ENCODE results near the gene OBSCN.
"Not testable (repeated sequence)": the region's sequence is repeated elsewhere in the genome, so short reads cannot be mapped to it uniquely, and the experiment has no call there.

Gene OBSCN

DNA sequence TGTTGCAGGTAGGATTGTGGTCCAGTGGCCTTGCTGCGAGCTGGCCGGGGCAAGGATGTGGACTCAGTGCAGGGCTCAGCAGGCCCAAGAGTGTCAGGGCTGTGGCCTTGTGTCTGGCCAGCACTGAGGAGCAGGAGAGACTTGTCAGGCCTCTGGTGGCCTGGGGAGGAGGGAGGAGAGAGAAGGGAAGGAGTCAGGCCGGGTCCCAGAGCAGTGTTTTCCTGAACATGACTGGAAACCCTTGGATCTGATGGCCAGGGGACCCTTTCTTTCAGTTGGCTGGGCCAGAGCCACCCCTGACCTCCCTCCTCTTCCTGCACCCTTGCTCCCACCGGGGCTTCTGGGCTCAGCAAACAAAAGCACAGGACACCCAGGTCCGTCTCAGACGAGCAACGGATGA, 37.2 kb upstream of the OBSCN start:
- DNase-seq = no peak

DNA sequence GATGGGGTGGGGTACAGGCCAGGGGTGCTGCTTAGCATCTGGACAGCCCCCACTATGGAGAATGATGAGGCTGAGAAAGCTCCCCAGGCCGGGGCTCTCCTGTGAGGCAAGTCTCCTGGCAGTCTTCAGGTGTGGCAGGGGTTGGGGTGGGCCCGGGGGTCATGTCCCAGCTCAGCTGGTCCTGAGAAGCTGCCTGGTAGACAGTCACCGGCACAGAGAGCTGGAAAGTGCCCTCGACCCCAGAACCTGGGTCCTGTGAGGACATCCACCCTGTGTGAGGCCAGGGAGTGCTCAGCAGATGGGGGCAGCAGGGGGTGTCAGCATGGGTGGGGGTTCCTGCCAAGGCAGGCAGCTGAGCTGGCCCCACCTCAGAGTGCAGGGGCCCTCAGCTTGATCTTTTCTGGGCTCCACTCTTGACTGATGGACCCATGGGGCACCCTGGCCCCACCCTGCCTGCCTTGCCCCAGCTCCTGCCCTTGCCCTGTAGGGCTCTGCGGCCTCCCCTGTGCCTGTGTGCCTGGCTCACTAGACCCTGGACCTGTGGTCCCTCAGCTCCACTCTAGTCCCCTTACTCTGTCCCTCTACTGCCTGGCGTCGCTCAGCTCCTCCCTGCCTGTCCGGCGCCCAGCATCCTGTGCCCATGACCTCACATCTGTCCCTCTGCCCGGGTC, 36.5 kb upstream of the OBSCN start:
- DNase-seq = no peak

DNA sequence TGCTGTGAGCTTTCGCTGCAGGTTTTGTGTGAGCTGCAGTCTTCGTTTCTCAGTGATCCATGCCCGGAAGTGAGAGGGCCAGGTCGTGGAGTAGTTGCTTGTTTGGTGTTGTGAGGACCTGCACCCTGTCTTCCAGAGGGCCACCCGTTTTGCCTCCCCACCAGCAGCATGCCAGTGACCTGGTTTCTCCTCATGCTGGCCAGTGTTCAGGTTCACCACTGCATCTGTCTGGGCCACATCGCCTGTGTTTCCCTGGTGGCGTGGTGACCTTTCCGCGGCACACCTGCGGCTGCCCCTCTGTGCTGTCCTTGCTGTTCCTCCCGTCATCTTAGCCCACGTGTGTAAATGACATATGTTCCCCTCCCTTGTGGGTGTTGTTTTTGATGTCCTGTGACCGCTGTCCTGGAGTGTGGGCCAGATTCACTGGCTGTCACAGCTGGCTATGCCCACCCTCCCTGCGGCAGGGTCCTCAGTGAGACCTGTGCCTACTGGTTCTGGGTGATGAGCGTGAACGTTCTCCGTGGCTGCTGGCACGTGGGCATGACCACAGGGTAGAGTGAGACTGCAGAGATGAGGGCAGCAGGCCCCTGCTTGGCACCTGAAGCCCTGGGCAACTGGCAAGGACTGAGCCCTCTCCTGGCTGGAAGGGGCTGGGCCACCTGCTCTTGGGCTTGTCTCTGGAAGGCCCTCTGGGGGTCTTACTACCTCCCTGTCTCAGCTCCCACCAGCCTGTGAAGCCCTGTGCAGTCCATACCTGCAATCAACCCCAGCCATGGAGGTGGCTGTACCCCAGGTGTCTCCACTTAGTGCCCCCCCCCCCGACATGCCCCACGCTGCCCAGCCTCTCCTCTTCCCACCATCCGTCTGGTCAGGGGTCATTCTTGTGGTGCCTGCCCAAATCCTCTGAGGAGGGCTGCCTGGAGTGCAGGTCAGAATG, 35.0 kb upstream of the OBSCN start:
- DNase-seq = no peak

DNA sequence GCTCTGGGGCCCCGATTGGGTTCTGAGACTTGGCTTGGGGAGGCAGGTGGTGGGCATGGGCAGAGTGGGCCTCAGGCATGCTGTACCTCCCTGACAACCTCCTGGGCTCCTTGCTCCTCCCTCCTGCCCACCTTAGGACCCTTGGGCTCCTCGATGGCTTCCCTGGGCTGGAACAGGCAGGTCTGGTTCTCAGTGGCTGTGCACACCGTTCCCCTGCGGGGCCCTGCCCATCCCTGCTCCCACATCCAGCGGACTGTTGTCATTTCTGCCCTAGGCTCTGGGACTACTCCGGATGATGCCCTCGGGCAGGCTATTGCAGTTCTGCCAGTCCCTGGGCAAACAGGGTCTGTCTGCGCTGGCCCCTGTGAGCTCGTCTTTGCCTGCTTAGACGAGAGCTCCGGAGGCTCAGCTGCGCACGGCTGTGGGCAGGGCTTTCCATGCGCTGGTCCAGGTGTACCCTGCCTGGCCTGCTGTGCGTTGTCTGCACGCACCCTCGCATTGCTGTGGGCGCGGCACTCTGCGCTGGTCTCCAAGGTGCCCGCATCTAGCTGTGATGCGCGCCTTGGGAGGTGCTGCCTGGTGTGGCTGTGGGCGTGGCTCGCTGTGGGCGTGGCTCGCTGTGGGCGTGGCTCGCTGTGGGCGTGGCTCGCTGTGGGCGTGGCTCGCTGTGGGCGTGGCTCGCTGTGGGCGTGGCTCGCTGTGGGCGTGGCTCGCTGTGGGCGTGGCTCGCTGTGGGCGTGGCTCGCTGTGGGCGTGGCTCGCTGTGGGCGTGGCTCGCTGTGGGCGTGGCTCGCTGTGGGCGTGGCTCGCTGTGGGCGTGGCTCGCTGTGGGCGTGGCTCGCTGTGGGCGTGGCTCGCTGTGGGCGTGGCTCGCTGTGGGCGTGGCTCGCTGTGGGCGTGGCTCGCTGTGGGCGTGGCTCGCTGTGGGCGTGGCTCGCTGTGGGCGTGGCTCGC, 34.0 kb upstream of the OBSCN start:
- not testable (repeated sequence) for DNase-seq

DNA sequence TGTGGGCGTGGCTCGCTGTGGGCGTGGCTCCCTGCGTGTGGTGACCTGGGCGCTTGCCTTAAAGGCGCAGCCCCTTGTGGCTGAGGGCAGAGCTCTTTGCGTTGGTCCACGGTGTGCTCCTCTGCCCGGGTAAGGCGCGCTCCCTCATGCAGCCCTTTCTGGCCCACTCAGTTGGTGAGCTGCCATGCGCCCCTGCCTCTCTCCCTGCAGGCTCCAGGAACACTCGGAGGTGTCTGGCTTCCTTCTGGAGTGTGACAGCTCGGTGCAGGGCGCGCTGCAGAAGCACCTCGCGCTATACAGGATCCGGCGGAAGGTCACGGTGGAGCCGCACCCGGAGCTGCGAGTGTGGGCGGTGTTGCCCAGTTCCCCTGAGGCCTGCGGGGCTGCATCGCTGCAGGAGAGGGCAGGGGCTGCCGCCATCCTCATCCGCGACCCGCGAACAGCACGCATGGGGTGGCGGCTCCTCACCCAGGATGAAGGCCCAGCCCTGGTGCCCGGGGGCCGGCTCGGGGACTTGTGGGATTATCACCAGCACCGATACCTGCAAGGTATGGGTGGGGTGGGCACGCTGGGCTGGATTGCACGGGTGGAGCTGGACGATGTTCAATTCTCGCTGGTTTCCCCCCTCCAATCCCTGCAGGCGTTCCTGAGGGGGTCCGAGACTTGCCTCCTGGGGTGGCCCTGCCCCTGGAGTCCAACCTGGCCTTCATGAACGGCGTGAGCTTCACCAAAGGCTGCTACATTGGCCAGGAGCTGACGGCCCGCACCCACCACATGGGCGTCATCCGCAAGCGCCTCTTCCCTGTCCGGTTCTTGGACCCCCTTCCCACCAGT, 33.1 kb upstream of the OBSCN start:
- no peak for DNase-seq

DNA sequence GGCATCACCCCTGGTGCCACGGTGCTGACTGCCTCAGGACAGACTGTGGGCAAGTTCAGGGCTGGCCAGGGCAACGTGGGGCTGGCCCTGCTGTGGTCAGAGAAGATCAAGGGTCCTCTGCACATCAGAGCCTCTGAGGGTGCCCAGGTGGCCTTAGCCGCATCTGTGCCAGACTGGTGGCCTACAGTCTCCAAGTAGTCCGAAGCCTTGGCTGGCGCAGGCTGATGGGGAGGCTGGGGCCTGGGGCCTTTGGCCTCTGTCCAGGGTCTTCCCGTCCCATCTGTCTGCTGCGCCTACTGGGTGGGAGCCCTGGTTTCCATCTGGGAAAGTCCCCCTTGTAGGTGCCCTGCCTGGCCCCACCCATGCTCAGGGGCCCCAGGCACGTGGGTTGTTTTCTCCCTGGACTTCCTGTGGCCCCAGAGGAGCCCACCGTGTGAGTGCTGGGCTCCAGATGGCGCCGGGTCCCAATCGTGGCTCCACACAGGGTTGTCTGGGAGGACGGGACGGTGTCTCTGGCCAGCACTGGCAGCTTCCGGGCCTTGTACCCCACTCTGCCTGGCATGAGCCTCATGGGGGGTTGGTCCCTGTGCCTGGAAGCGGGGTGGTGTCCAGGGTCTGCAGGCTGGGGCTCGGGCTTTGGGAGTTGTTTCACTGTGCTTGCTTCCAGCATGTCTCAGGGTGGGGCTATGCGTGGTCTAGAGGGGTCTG, 32.4 kb upstream of the OBSCN start:
- no peak for DNase-seq

DNA sequence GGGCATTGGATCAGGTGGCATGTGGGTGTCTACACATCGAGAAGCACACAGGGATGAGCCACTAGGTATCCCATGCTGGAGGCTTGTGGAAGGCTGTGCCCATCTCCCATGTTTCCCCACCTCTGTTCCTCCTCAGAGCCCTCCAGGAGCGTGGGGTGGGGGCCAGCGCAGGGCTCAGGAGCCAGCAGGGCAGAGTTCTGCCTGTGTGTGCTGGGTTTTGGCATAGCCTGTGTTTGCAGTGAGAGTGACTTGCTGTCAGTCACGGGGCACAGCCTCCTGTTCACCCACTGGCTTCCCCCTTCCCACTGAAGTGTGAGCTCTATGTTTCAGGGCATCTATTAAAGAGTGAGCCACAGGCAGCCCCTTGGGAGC, 31.8 kb upstream of the OBSCN start:
- DNase-seq = no peak

DNA sequence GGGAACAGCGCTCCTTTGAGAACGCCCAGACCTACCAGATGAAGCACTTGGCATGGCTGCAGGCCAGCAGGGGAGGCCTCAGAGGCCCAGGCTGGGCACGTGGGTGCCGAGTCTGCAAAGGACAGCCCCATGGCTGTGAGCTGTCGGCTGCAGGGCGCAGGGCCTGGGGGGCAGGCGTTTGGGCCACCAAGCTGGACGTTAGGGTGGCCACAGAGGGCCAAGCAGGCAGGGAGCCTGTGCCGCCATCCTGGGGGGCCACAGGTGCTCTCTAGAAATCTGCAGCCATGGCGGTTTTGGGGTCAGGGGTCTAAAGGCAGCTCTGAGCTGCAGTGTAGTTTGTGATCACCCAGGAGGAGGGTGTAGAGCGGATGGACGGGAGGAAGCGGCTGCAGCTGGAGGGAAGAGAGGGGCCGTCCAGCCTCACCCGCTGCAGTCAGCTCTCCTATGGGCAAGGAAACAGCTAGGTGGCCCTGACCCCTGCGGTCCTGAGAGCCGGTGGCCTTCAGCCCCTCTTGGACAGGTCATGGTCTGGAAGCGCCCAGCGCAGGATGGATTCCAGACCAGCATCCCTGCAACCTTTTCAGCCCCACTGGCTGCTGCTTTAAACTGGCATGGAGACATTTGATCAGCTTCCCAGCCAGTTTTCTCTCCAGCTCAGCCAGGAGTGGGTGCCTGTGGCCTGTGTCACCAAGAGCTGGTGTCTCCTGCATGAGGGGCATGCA, 31.2 kb upstream of the OBSCN start:
- no peak for DNase-seq

DNA sequence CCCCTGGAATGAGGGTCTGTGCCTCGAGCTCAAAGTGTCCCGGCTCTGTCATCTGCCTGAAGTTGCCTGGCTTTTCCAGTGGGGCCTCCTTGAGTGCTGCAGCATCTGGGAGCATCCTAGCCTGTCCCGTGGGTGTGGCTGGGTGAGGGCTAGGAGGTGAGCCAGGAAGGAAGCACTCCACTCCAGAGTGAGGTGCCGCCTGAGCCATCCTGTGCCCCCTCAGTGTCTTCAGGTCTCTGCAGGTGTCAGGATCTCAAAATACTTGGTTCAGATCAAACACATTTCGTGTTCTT, 30.7 kb upstream of the OBSCN start:
- DNase-seq = no peak

DNA sequence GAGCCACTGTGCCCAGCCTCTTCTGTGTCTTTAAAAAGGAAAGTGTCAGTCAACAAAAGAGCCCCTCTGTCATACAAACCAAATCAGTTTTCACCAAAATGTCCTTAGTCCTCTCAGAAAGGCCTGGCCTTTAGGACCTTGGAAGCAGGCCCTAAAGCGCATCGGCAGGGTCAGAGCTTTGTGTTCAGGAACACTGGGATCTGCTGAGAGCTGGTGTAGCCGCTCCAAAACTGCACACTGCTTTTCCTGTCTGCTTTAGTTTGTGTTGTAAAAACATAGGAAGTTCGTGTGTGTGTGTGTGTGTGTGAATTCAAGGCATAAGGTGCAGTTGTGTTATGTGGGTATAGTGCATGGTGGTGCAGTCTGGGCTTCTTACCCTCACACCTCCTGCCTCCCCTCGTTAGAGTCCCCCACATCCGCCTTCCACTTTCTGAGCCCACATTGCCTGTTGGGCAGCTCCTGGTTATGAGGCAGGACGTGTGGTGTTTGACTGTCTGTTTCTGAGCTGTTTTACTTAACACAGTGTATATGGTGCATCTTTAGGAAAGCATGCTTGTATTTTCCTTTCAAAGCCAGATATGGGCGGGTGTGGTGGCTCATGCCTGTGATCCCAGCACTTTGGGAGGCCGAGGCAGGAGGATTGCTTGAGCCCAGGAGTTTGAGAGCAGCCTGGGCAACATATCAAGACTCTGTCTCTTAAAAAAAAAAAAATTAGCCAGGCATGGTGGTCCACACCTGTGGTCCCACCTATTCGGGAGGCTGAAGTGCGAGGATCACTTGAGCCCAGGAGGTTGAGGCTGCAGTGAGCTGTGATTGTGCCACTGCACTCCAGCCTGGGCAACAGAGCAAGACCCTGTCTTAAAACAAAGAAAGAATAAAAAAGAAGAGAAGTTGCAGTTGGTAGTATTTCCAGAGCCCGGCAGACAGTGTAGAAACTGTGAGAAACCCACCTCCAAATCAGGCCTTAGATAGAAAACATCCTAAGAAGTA, 29.8 kb upstream of the OBSCN start:
- DNase-seq = no peak

DNA sequence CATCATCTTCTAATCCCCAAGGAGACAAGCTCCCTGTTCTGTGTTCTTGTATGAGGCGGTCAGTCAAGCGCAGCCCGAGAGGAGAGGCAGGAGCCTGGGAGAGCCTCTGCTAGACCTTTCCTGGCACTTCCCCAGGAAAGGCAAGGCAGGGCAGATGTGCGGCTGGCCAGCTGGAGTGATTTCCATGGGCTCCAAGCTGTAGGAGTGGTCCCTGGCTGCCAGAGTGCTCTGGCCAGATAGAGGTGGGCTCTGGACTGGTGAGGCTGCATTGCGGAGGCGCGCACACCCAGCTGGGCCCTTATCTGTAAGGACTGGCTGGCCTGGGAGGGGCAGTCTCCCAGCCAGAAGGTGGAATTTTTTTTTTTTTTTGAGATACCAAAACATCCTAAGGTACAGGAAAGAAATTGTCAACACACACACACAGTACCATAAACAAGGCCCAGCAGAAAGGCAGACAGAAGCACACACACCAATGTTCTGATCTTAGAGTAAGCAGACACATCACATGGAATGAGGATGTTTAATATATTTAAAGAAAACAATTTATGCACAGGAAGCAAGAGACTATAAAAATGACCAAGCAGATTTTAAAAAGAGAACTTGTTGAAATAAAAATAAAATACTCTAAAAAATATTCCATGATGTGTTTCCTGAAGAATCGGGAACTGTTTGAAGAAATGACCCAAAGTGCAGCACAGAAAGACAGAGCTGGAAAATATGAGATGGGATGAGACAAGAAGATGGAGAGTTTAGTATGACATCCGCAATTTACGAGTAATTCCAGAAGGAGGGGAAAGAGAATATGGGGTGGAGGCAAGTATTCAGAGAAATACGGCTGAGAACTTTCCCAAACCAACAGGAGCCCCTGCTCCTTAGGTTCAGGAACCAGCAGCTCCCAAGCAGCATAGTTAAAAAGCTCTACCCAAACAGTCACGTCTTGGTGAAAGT, 28.8 kb upstream of the OBSCN start:
- no peak for DNase-seq

DNA sequence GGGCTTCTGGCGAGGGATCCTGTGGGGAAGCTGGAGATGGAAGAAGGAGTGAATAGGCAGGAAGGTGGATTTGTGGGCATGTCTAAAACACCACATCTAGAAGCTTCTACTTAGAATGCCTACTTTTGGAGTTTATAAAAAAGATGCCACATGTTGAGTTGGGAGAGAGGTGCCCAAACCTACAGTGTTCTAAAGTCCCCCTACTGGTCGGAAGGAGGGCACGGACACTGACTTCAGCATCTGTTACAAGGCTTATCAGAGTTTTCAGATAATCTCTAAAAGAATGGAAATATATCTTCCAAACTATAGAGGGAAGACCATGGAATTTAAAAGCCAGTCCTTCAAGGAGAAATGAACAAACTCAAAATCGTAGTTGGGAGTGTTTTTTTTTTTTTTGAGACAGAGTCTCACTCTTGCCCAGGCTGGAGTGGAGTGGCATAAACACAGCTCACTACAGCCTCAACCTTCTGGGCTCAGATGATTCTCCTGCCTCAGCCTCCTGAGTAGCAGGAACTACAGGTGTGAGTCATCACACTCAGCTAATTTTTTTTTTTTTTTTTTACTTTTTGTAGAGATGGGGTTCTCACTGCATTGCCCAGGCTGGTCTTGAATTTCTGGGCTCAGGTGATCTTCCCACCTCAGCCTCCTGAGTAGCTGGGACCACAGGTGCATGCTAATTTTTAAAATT, 27.4 kb upstream of the OBSCN start:
- no peak for DNase-seq

DNA sequence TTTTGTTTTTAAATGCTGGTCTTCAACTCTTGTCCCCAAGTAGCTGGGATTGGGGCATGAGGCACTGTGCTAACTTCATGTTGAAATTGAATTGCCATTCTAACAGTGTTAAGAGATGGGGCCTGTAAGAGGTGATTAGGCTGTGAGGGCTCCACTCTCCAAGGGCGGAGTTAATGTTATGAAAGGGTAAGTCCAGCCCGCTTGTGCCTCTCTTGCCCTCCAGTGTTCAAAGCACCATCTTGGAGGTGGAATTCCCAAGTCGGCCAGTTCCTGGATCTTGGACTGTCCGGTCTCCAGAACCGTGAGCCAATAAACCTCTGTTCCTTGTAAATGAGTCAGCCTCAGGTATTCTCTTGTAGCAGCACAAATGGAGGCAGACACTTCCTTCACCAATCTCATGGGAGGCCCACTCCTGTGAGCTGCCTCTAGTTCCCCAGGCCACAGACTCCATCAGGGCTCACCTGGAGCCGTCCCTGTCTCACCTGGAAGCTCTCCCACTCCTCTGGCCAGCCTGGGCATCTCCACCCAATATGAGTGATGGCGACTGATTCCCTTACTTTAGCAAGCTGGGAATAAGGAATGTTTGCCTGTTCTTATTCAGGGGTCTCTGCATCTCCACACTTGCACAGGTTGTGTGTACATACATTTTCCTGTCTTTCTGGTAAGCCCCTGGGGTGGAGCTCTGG, 26.7 kb upstream of the OBSCN start:
- no peak for DNase-seq

DNA sequence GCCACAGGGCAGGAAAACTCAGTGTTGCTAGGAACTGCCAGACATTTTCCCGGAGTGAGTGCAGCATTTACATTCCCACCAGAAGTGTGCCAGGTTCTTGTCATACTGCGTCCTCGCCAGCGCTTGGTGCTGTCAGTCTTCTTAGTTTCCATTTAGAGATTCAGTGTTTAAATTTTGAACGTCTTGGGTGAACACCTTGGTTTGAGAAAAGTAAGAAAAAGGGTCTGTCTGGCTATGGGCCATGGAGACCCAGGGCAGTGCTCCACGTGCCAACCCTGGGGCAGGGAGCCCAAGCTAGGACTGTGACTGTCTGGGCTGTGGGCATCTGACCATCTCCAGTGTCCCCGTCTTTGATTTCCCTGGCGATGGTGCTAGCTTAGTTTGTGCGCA, 26.2 kb upstream of the OBSCN start:
- no peak for DNase-seq

DNA sequence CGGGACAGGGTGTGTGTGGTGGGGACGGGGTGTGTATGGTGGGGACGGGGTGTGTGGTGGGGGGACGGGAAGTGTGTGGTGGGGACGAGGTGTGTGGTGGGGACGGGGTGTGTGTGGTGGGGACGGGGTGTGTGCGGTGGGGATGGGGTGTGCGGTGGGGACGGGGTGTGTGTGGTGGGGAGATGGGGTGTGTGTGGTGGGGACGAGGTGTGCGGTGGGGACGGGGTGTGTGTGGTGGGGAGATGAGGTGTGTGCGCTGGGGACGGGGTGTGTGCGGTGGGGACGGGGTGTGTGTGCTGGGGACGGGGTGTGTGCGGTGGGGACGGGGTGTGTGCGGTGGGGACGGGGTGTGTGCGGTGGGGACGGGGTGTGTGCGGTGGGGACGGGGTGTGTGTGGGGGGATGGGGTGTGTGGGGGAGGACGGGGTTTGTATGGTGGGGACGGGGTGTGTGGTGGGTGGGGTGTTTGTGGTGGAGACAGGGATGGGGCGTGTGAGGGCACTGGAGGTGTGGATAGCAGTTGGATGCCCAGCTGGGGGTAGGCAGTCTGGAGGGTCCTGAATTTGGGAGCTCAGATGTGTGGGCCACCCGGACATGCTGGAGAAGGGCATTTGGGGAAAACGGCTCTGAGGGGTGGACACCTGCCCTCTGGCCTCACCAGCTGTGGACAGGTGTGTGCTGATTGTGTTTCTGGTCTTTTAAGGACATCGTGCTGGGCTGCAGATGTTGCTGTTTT, 25.4 kb upstream of the OBSCN start:
- DNase-seq = no peak

DNA sequence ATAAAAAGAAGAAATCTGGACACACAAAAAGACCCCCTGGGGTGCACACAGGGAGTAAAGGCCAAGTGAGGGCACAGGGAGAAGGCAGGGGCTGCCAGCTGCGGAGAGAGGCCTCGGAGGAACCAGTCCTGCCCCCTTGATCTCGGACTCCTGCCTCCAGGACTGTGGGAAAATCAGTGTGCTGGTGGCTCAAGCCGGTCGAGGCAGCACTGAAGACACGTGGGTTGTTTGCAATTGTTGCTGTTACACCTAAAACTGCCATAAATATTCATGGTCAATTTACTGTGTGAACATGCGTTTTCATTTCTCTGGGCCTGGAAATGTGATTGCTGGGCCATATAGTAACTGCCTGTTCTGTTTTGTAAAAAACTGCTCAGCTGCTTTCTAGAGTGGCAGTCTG, 23.7 kb upstream of the OBSCN start:
- DNase-seq = no peak

DNA sequence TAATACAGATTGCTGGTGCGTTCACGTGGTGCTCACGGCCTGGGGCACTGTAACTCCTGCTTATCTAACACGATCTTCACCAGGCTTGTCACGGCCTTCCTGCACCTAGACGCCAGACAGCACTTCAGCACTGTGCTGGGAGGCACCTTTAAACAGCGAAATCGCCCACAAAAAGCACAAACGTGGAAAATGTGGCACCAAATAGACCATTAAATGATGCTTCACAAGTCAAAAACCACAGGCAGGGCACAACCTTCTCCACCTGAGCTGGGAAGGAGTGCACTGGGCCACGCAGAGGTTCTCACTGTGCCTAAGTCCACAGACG, 22.2 kb upstream of the OBSCN start:
- DNase-seq = no peak
